ENCODE results near the gene IPCEF1. TPM values are rescaled to one million over a fixed set of nuclear protein-coding genes. Genes with fewer than 3 reads are reported as not detected.

IPCEF1 gene
- total RNA-seq, 1 experiment from 2014 or later: not detected

GRCh38 chr6:154139892-154140291 lies 216.7 kb downstream of the IPCEF1 start:
- DNase-seq (ENCODE audit: unreplicated experiment): no peak
- POLR2A ChIA-PET: no interaction called here
- Mint-ChIP-seq H3K4me1 (ENCODE audit: insufficient read depth, unreplicated experiment) (no peaks in the 10 kb centered on the region), H3K36me3 (ENCODE audit: insufficient read depth, unreplicated experiment) (no peaks in the 10 kb centered on the region), H3K27ac (ENCODE audit: low read depth, unreplicated experiment) (no peak overlapping the region), H3K9me3 (ENCODE audit: unreplicated experiment) (no peaks in the 10 kb centered on the region), H3K4me3 (ENCODE audit: unreplicated experiment) (no peak overlapping the region), H3K27me3 (ENCODE audit: insufficient read depth, unreplicated experiment) (no peaks in the 10 kb centered on the region)
- TF ChIP-seq CTCF (IDR thresholded peaks at IDR 0.05; ENCODE audit: unreplicated experiment): no peak
- no TSS peak for BruUV-seq (replicated peaks)
- CTCF ChIA-PET: interaction anchor here (0.6 kb wide), 1 partner anchor 20 kb away, joined by 4 read pairs; no protein-coding TSS in a partner anchor
- intact Hi-C loops (cut with micrococcal nuclease): no loop called here

GRCh38 chr6:154138793-154139192 lies 217.8 kb downstream of the IPCEF1 start:
- no peaks in the 10 kb centered on the region for H3K27me3 Mint-ChIP-seq (ENCODE audit: insufficient read depth, unreplicated experiment)
- intact Hi-C loops (cut with micrococcal nuclease): no loop called here
- POLR2A ChIA-PET: no interaction called here
- H3K9me3 Mint-ChIP-seq (ENCODE audit: unreplicated experiment): no peaks in the 10 kb centered on the region
- no peak for TF ChIP-seq CTCF (IDR thresholded peaks at IDR 0.05; ENCODE audit: unreplicated experiment)
- BruUV-seq (replicated peaks): no TSS peak
- no peaks in the 10 kb centered on the region for H3K4me1 Mint-ChIP-seq (ENCODE audit: insufficient read depth, unreplicated experiment)
- no peak overlapping the region for H3K4me3 Mint-ChIP-seq (ENCODE audit: unreplicated experiment)
- no peaks in the 10 kb centered on the region for H3K36me3 Mint-ChIP-seq (ENCODE audit: insufficient read depth, unreplicated experiment)
- H3K27ac Mint-ChIP-seq (ENCODE audit: low read depth, unreplicated experiment): no peak overlapping the region
- CTCF ChIA-PET: no interaction called here
- peak; percentile 34 for DNase-seq (ENCODE audit: unreplicated experiment)

GRCh38 chr6:154134471-154135147 lies 222.0 kb downstream of the IPCEF1 start:
- DNase-seq (ENCODE audit: unreplicated experiment): no peak
- ChIA-PET CTCF (no interaction called here), POLR2A (no interaction called here)
- no peak for TF ChIP-seq CTCF (IDR thresholded peaks at IDR 0.05; ENCODE audit: unreplicated experiment)
- H3K9me3 Mint-ChIP-seq (ENCODE audit: unreplicated experiment): no peaks in the 10 kb centered on the region
- intact Hi-C loops (cut with micrococcal nuclease): no loop called here
- H3K4me1 Mint-ChIP-seq (ENCODE audit: insufficient read depth, unreplicated experiment): no peaks in the 10 kb centered on the region
- no peak overlapping the region for H3K27ac Mint-ChIP-seq (ENCODE audit: low read depth, unreplicated experiment)
- H3K27me3 Mint-ChIP-seq (ENCODE audit: insufficient read depth, unreplicated experiment): no peaks in the 10 kb centered on the region
- no TSS peak for BruUV-seq (replicated peaks)
- no peaks in the 10 kb centered on the region for H3K36me3 Mint-ChIP-seq (ENCODE audit: insufficient read depth, unreplicated experiment)
- H3K4me3 Mint-ChIP-seq (ENCODE audit: unreplicated experiment): no peak overlapping the region

- POLR2A ChIA-PET: no interaction called here
- BruUV-seq (replicated peaks): no TSS peak
- no peaks in the 10 kb centered on the region for H3K36me3 Mint-ChIP-seq (ENCODE audit: insufficient read depth, unreplicated experiment)
- intact Hi-C loops (cut with micrococcal nuclease): no loop called here
- TF ChIP-seq CTCF (IDR thresholded peaks at IDR 0.05; ENCODE audit: unreplicated experiment): no peak
- H3K4me3 Mint-ChIP-seq (ENCODE audit: unreplicated experiment): no peak overlapping the region
- no peak for DNase-seq (ENCODE audit: unreplicated experiment)
- H3K27ac Mint-ChIP-seq (ENCODE audit: low read depth, unreplicated experiment): no peak overlapping the region
- no peaks in the 10 kb centered on the region for H3K27me3 Mint-ChIP-seq (ENCODE audit: insufficient read depth, unreplicated experiment)
- CTCF ChIA-PET: no interaction called here
- no peaks in the 10 kb centered on the region for H3K9me3 Mint-ChIP-seq (ENCODE audit: unreplicated experiment)
- H3K4me1 Mint-ChIP-seq (ENCODE audit: insufficient read depth, unreplicated experiment): peaks cover 2% of the 10 kb centered on the region
These were observed 228.9 kb downstream of the IPCEF1 start for GRCh38 chr6:154127657-154128056.
